Measurements from ENCODE around the gene PAIP2.
"Not testable (repeated sequence)": the region's sequence is repeated elsewhere in the genome, so short reads cannot be mapped to it uniquely, and the experiment has no call there.

Gene PAIP2

DNA sequence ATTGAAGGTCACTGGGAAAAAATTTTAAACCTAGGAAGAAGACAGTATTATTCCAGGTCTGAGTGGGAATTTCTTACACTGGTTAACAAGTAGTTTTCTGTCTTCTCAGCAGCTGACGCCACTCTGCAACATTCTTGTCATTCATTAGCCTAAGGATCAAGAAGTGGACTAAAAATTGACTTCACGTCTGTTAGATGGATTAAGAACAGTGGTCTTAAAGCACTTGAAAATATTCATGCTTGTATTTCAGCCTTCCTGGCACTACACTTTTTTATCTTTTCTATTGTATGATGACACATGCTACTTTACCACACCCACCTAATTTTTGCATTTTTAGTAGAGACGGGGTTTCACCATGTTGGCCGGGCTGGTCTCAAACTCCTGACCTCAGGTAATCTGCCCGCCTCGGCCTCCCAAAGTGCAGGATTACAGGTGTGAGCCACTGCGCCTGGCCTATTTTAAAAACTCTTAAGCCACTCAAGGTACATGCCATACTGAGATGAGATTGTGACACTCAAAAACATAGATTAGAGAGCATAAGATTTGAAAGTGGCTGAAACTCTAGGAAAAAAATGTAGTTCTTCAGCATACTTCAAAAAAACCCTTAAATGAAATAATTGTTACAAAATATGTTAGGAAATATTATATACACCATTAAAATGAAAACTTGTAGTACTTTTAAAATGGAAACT is 39.7 kb upstream of the PAIP2 start:
- peaks cover 44% of the 10 kb centered on the region for H3K36me3 ChIP-seq
- DNase-seq = no peak
- no peak for TF ChIP-seq CTCF (IDR thresholded peaks at IDR 0.05; ENCODE audit: low read depth, low read length)
- H3K9me3 ChIP-seq (ENCODE audit: severe bottlenecking) = no peaks in the 10 kb centered on the region
- H3K27me3 ChIP-seq (ENCODE audit: insufficient read depth, low read depth, severe bottlenecking) = no peaks in the 10 kb centered on the region
- H3K4me3 ChIP-seq (ENCODE audit: low read depth, low read length) = no peak overlapping the region
- no peak overlapping the region for H3K27ac ChIP-seq

GRCh38 chr5:139304391-139305324 is 37.0 kb upstream of the PAIP2 start:
- H3K4me3 ChIP-seq (ENCODE audit: low read depth, low read length) = no peak overlapping the region

DNA sequence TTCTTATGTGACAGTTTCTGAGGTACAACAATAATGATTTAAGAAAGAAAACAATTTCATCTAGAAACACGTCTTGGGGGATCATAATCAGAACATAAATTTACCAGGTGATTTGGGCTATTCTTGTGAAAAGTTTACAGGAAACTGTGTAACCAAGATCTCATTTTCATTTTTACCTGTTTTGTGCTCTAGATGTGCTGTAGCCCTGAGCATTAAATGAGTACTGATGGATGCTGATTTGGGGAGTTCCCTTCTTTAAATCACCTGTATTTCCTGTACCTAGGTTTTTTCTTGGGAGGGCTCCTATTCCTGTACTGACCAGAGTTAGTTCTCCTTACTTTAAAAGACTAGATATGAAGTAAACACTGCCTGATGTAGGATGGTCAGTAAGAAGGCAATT is 35.5 kb upstream of the PAIP2 start:
- no peaks in the 10 kb centered on the region for H3K27me3 ChIP-seq (ENCODE audit: insufficient read depth, low read depth, severe bottlenecking)
- H3K4me3 ChIP-seq (ENCODE audit: low read depth, low read length) = no peak overlapping the region
- no peak for TF ChIP-seq CTCF (IDR thresholded peaks at IDR 0.05; ENCODE audit: low read depth, low read length)
- no peaks in the 10 kb centered on the region for H3K9me3 ChIP-seq (ENCODE audit: severe bottlenecking)
- DNase-seq = no peak
- H3K36me3 ChIP-seq = peaks cover 39% of the 10 kb centered on the region
- no peak overlapping the region for H3K27ac ChIP-seq

More at GRCh38 chr5:139304391-139305324, 37.0 kb upstream of the PAIP2 start:
- DNase-seq = no peak
- H3K27me3 ChIP-seq (ENCODE audit: insufficient read depth, low read depth, severe bottlenecking) = no peaks in the 10 kb centered on the region
- H3K9me3 ChIP-seq (ENCODE audit: severe bottlenecking) = no peaks in the 10 kb centered on the region
- H3K27ac ChIP-seq = no peak overlapping the region
- H3K36me3 ChIP-seq = peaks cover 36% of the 10 kb centered on the region
- TF ChIP-seq CTCF (IDR thresholded peaks at IDR 0.05; ENCODE audit: low read depth, low read length) = no peak

DNA sequence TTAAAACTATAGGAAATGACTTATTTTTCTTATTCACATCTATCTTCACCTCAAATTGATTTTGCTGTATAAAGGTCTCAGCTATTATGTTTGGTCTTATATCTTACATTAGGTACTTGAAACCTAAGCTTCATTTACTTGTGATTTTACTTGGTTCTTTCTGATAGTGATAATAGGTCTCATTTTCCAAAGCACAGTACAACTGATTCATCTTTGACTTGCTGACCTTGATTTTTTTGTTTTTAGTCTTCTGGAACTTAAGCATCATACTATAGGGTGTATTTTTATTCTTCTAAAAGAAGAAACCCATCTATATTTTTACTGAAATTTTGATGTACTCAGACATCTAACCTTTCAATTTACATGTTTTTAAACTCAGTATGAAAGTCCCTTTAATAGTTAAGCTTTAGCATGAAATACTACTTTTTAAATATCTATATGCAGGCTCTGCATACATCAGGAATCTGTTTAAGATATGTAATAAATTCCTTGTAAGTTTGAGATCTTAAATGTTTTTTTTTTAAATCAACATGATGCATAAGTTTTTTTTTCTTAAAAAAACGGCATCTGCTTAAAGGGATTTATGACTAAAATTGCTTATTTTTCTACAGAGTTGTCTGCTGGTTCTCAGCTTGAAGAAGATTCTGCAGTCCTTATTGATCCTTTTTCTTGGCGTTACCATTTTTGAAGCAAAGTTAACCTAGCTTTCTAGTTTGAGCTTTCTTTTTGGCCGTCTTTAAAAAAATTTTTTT is 34.9 kb upstream of the PAIP2 start:
- no peak overlapping the region for H3K27ac ChIP-seq
- no peak overlapping the region for H3K4me3 ChIP-seq (ENCODE audit: low read depth, low read length)
- no peaks in the 10 kb centered on the region for H3K9me3 ChIP-seq (ENCODE audit: severe bottlenecking)
- no peaks in the 10 kb centered on the region for H3K27me3 ChIP-seq (ENCODE audit: insufficient read depth, low read depth, severe bottlenecking)
- DNase-seq = no peak
- TF ChIP-seq CTCF (IDR thresholded peaks at IDR 0.05; ENCODE audit: low read depth, low read length) = no peak
- peaks cover 36% of the 10 kb centered on the region for H3K36me3 ChIP-seq

DNA sequence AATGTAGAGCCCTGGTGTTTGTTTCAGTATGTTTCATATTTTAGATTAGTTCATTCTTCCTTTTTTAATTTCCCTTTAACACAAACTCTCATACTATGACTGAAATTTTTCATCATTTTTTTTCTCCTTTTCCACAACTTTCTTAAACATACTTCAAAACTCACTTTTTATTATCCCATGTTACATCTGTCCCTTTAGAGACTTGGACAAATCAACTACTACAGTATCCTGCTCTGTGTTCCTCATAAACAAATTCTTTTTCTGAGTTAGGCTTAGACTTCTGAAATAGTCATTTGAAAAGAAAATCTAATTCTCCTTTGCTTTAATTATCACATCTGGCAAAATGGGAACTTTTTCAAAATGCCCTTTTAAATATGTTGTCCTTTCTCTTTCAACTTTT is 32.9 kb upstream of the PAIP2 start:
- DNase-seq = no peak
- Histone ChIP-seq H3K9me3 (ENCODE audit: severe bottlenecking) (no peaks in the 10 kb centered on the region), H3K4me3 (ENCODE audit: low read depth, low read length) (no peak overlapping the region), H3K36me3 (peaks cover 36% of the 10 kb centered on the region), H3K27me3 (ENCODE audit: insufficient read depth, low read depth, severe bottlenecking) (no peaks in the 10 kb centered on the region), H3K27ac (no peak overlapping the region)
- TF ChIP-seq CTCF (IDR thresholded peaks at IDR 0.05; ENCODE audit: low read depth, low read length) = no peak

- H3K36me3 ChIP-seq = peaks cover 56% of the 10 kb centered on the region
- not testable (repeated sequence) for H3K9me3 ChIP-seq (ENCODE audit: severe bottlenecking); DNase-seq; H3K27me3 ChIP-seq (ENCODE audit: insufficient read depth, low read depth, severe bottlenecking); H3K4me3 ChIP-seq (ENCODE audit: low read depth, low read length); H3K27ac ChIP-seq
These were observed 30.9 kb upstream of the PAIP2 start for GRCh38 chr5:139310715-139311186.

Data from WERI-Rb-1 (cell line).